Esophagus muscularis mucosa (tissue), 4 donors: Measurements from ENCODE around the gene FYCO1. TPM values are rescaled to one million over a fixed set of nuclear protein-coding genes. Genes with fewer than 3 reads are reported as not detected.

ENCODE experiments used
- DNase-seq: peaks from one replicate; pipeline ENCODE4 v3.0.0-alpha.2; 2017; ENCODE audit errors: extremely low spot score
- H3K27ac ChIP-seq, 4 donors: fragments of 200-600 bp; sonication (generic); replicated peaks in 1 of 4; 1 replicate in 3 of 4; 2 replicates in 1 of 4; pipeline ENCODE4 v1.5.1; 2016 to 2019; ENCODE audit warnings: mild to moderate bottlenecking in 1 of 4
- H3K27me3 ChIP-seq, 4 donors: fragments of 200-600 bp; sonication (generic); one replicate each; pipeline versions ENCODE4 v1.5.1 to v1.6.0; 2016 to 2019
- H3K36me3 ChIP-seq, 4 donors: fragments of 200-600 bp; sonication (generic); one replicate each; pipeline ENCODE4 v1.5.1; 2016 to 2019
- H3K4me1 ChIP-seq, 4 donors: fragments of 200-600 bp; sonication (generic); one replicate each; pipeline ENCODE4 v1.5.1; 2016 to 2019
- H3K4me3 ChIP-seq, 4 donors: fragments of 200-600 bp; sonication (generic); 1 replicate in 2 of 4; 2 replicates in 2 of 4; pipeline ENCODE4 v1.5.1; 2016 to 2019; ENCODE audit warnings: mild to moderate bottlenecking in 4 of 4, moderate library complexity in 1 of 4
- H3K9me3 ChIP-seq, 4 donors: fragments of 200-600 bp; sonication (generic); 1 replicate in 3 of 4; 2 replicates in 1 of 4; pipeline ENCODE4 v1.5.1; 2016 to 2019
- EP300 ChIP-seq: sonication (generic); formaldehyde crosslinking; IDR thresholded peaks from one replicate; pipeline ENCODE4 v1.6.1; 2017; ENCODE audit warnings: antibody characterized with exemption
- POLR2A ChIP-seq: fragments of 450-650 bp; IDR thresholded peaks from one replicate; pipeline ENCODE4 v1.6.1; 2017; ENCODE audit warnings: antibody characterized with exemption, moderate library complexity, mild to moderate bottlenecking, low read depth
- POLR2AphosphoS5 ChIP-seq, 2 donors: sonication (generic); formaldehyde crosslinking; IDR thresholded peaks; one replicate each; pipeline ENCODE4 v1.6.1; 2017; ENCODE audit warnings: antibody characterized with exemption in 2 of 2
- WGBS: methylation state at CpG from one replicate; pipeline ENCODE4 v1.1.5; 2018; 5-methylcytosine and 5-hydroxymethylcytosine counted together
- intact Hi-C: fragments of 100-400 bp; cut with DNase I; formaldehyde crosslinking; loops from one replicate; pipeline ENCODE4 v1.15.1; 2023
- total RNA-seq, 4 donors: library from RNA; depleted of rRNA; stranded (reverse); fragments of >200 nt; gene quantifications; one replicate each; pipeline versions ENCODE4 v1.1.0 to v1.2.1, GENCODE V29; 2016
- TF ChIP-seq, protein P1 (sequence below), 3 experiments: fragments of 200-600 bp in 2 of 3; fragments of 450-650 bp in 1 of 3; sonication (generic) in 2 of 3; IDR thresholded peaks; one replicate each; pipeline ENCODE4 v1.5.1; 2017 to 2019; ENCODE audit warnings: antibody characterized with exemption in 3 of 3, mild to moderate bottlenecking in 2 of 3, moderate library complexity in 1 of 3

The FYCO1 gene
- total RNA-seq, 4 donors from 2014 or later = 64.1 to 122 (median 93.8) TPM

DNA sequence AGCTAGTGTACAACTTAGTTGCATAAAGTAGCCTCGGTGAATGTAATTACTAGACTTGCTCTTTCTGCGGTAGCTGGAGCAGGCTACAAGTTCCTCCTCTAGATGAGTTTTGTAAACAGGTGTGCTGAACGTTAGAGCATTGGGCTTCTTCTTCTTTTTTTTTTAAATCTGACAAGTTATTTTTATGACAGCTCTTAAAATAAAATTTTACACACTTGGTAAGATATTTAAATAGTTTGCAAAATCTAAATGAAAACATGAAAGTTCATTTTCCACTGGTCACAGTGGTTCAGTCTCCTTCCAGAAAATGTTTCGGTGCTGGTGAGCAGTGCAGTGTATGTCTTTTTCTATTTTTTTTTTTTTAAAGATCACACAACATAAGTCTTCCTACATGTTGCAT, 106.3 kb downstream of the FYCO1 start:
- no peaks in the 10 kb centered on the region for H3K9me3 ChIP-seq
- intact Hi-C loops = no loop called here
- H3K27ac ChIP-seq = no peak overlapping the region
- no peak for DNase-seq
- TF ChIP-seq EP300 (no peak), POLR2AphosphoS5 (IDR thresholded peaks at IDR 0.05) (no peak), POLR2A (no peak)
- TF ChIP-seq, protein P1, sequence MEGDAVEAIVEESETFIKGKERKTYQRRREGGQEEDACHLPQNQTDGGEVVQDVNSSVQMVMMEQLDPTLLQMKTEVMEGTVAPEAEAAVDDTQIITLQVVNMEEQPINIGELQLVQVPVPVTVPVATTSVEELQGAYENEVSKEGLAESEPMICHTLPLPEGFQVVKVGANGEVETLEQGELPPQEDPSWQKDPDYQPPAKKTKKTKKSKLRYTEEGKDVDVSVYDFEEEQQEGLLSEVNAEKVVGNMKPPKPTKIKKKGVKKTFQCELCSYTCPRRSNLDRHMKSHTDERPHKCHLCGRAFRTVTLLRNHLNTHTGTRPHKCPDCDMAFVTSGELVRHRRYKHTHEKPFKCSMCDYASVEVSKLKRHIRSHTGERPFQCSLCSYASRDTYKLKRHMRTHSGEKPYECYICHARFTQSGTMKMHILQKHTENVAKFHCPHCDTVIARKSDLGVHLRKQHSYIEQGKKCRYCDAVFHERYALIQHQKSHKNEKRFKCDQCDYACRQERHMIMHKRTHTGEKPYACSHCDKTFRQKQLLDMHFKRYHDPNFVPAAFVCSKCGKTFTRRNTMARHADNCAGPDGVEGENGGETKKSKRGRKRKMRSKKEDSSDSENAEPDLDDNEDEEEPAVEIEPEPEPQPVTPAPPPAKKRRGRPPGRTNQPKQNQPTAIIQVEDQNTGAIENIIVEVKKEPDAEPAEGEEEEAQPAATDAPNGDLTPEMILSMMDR (IDR thresholded peaks at IDR 0.05) = no peak
- no peaks in the 10 kb centered on the region for H3K4me1 ChIP-seq
- WGBS = 68% methylated on average over 4 of the region's 4 CpGs
- H3K4me3 ChIP-seq = no peak overlapping the region
- no peaks in the 10 kb centered on the region for H3K36me3 ChIP-seq
- no peaks in the 10 kb centered on the region for H3K27me3 ChIP-seq

DNA sequence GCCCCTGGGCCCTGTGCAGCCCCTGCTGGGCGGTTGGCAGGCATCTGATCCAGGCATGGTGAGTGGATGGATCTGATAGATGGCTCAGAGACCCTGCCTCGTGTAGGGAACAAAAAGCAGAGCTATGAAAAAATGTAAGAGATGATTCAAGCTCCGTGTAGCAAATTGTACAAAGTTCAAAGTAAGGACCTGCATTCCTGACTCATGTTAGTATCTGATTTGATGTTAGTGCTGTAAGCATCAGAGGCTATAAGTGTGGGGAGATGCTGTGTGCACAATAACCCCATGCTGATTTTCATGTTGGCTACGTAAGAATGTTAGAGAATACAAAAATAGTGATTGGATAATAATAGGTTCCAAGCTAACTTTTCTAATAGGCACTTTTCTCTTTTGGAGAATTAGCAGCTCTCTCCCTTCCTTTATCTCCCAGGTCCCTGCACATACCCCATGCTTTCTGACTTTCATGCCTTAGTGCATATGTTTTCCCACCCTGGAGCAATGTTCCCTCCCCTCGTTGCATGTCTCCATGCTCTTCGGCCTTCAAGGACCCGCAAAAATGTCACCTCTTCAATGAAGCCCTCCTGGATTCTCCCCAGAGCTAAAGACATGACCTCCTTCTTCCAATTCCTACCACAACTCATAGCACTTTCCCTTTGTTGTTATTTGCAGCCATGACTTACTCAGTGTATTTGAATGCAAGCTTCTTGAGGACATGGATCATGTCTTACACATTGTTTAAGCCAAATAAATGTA, 107.7 kb downstream of the FYCO1 start:
- intact Hi-C loops = no loop called here
- no peak for DNase-seq
- H3K4me1 ChIP-seq = no peaks in the 10 kb centered on the region
- H3K4me3 ChIP-seq = no peak overlapping the region
- no peaks in the 10 kb centered on the region for H3K9me3 ChIP-seq
- no peaks in the 10 kb centered on the region for H3K27me3 ChIP-seq
- 67% methylated on average over 7 of the region's 7 CpGs for WGBS
- H3K27ac ChIP-seq = no peak overlapping the region
- TF ChIP-seq EP300 = no peak
- no peak for TF ChIP-seq POLR2AphosphoS5 (IDR thresholded peaks at IDR 0.05)
- TF ChIP-seq, protein P1 (IDR thresholded peaks at IDR 0.05) = no peak
- TF ChIP-seq POLR2A = no peak
- no peaks in the 10 kb centered on the region for H3K36me3 ChIP-seq

GRCh38 chr3:45887285-45887684, 108.3 kb downstream of the FYCO1 start:
- intact Hi-C loops = no loop called here
- H3K4me1 ChIP-seq = no peaks in the 10 kb centered on the region
- 83% methylated on average over 4 of the region's 4 CpGs for WGBS
- no peaks in the 10 kb centered on the region for H3K36me3 ChIP-seq
- no peak overlapping the region for H3K27ac ChIP-seq
- TF ChIP-seq EP300 = no peak
- TF ChIP-seq, protein P1 (IDR thresholded peaks at IDR 0.05) = no peak
- TF ChIP-seq POLR2AphosphoS5 (IDR thresholded peaks at IDR 0.05) = no peak
- TF ChIP-seq POLR2A = no peak
- DNase-seq = no peak
- no peak overlapping the region for H3K4me3 ChIP-seq
- H3K27me3 ChIP-seq = no peaks in the 10 kb centered on the region
- no peaks in the 10 kb centered on the region for H3K9me3 ChIP-seq

- 87% methylated on average over 9 of the region's 9 CpGs for whole genome bisulfite sequencing
- no peak for TF ChIP-seq POLR2A
- TF ChIP-seq EP300 = no peak
- no peak for TF ChIP-seq POLR2AphosphoS5 (IDR thresholded peaks at IDR 0.05)
- TF ChIP-seq, protein P1 (IDR thresholded peaks at IDR 0.05) = no peak
- intact Hi-C loops = no loop called here
- no peak for DNase-seq
- no peaks in the 10 kb centered on the region for H3K36me3 ChIP-seq
- no peaks in the 10 kb centered on the region for H3K27me3 ChIP-seq
- peaks cover 0 to 3% (median 0%) of the 10 kb centered on the region in 4 donors for H3K4me1 ChIP-seq
- no peak within 1 kb of the TSS for H3K4me3 ChIP-seq
- no peak within 1 kb of the TSS for H3K27ac ChIP-seq
- no peaks in the 10 kb centered on the region for H3K9me3 ChIP-seq
Observed at GRCh38 chr3:45885979-45886705, 109.5 kb downstream of the FYCO1 start, which contains the start of gene CCR9. CCR9 (plus strand) TSS chr3:45886543; CDS start chr3:45894934, 8,391 bp downstream.
